HepG2 (cell line): ENCODE results near the gene PLXNB2. TPM values are rescaled to one million over a fixed set of nuclear protein-coding genes. Genes with fewer than 3 reads are reported as not detected.

Source experiments
- AFF4 ChIP-seq: sonication (generic); formaldehyde crosslinking; IDR thresholded peaks from 2 replicates; pipeline ENCODE4 v1.4.0; 2020; ENCODE audit warnings: missing genetic modification reagents
- ARID5B ChIP-seq: IDR thresholded peaks from 2 replicates; pipeline ENCODE4 v1.4.0; 2020; ENCODE audit warnings: mild to moderate bottlenecking, missing genetic modification reagents
- ARNTL ChIP-seq: sonication (generic); formaldehyde crosslinking; IDR thresholded peaks from 2 replicates; pipeline ENCODE4 v1.4.0; 2020; ENCODE audit warnings: mild to moderate bottlenecking, missing genetic modification reagents
- CSRNP2 ChIP-seq: sonication (generic); formaldehyde crosslinking; conservative IDR thresholded peaks from 2 replicates; pipeline ENCODE4 v1.8.0; 2022; ENCODE audit warnings: low read depth, missing genetic modification reagents
- JARID2 ChIP-seq: sonication (generic); formaldehyde crosslinking; IDR thresholded peaks from 2 replicates; pipeline ENCODE4 v1.8.1; 2023; ENCODE audit warnings: missing genetic modification reagents, inconsistent platforms; ENCODE audit not compliant: insufficient replicate concordance
- MLXIP ChIP-seq: sonication (generic); formaldehyde crosslinking; IDR thresholded peaks from 2 replicates; pipeline ENCODE4 v1.9.0; 2021; ENCODE audit warnings: missing genetic modification reagents, borderline replicate concordance
- POLR2AphosphoS2 ChIP-seq: IDR thresholded peaks from 2 replicates; pipeline ENCODE4 v1.6.1; 2011; ENCODE audit warnings: low read depth, low read length, improper control_type of control experiment
- PREB ChIP-seq: sonication (generic); formaldehyde crosslinking; IDR thresholded peaks from 2 replicates; pipeline ENCODE4 v1.4.0; 2020; ENCODE audit warnings: missing genetic modification reagents
- SRY ChIP-seq: sonication (generic); formaldehyde crosslinking; IDR thresholded peaks from 2 replicates; pipeline ENCODE4 v1.8.0; 2022; ENCODE audit warnings: mild to moderate bottlenecking, missing genetic modification reagents
- THYN1 ChIP-seq: sonication (generic); formaldehyde crosslinking; IDR thresholded peaks from 2 replicates; pipeline ENCODE4 v1.8.1; 2023; ENCODE audit warnings: low read depth, mild to moderate bottlenecking, moderate library complexity, missing genetic modification reagents, borderline replicate concordance
- ZBTB42 ChIP-seq: sonication (generic); formaldehyde crosslinking; IDR thresholded peaks from 2 replicates; pipeline ENCODE4 v1.5.0; 2020; ENCODE audit warnings: mild to moderate bottlenecking, missing genetic modification reagents
- ZEB1 ChIP-seq: IDR thresholded peaks from 2 replicates; pipeline ENCODE4 v1.6.1; 2012; ENCODE audit warnings: mild to moderate bottlenecking, low read depth, inconsistent platforms; ENCODE audit not compliant: insufficient replicate concordance
- ZMYM3 ChIP-seq: sonication (generic); formaldehyde crosslinking; IDR thresholded peaks from 2 replicates; pipeline ENCODE4 v1.5.1; 2020; ENCODE audit warnings: mild to moderate bottlenecking, missing genetic modification reagents
- ZNF337 ChIP-seq: sonication (generic); formaldehyde crosslinking; IDR thresholded peaks from 2 replicates; pipeline ENCODE4 v1.5.1; 2020; ENCODE audit warnings: missing genetic modification reagents, low read depth, mild to moderate bottlenecking, borderline replicate concordance
- polyA plus RNA-seq, 8 experiments: library from polyadenylated mRNA; depleted of rRNA in 3 of 8; stranded (reverse) in 7 of 8; unstranded in 1 of 8; fragments of >200 nt; fragmentation: Illumina TruSeq in 4 of 8; extraction: Trizol in 4 of 8; gene quantifications; 2 replicates each; pipeline versions ENCODE4 v1.2.1 to v1.2.3, GENCODE V29; 2011 to 2016; ENCODE audit warnings: low read depth in 4 of 8, missing spikeins in 1 of 8, mixed read lengths in 1 of 8; ENCODE audit not compliant: insufficient read depth in 1 of 8
- total RNA-seq, 5 experiments: library from RNA; depleted of rRNA; stranded (reverse); fragments of >200 nt; fragmentation: Illumina TruSeq; extraction: Trizol; gene quantifications; 2 replicates each; pipeline ENCODE4 v1.2.3, GENCODE V29; 2016; ENCODE audit warnings: low read depth in 1 of 5

The PLXNB2 gene
- total and polyA plus RNA-seq, 2 of the 13 experiments (the other 11 are each of a cell fraction or from before 2014, with no cell fraction given): 32.6 to 68.9 TPM

- TF ChIP-seq PREB (CRISPR knock-in tag): no peak
- TF ChIP-seq ZEB1: no peak
- 0 out of 2 replicates have a peak, but pooled peaks have one; percentile 14 for TF ChIP-seq ZMYM3 (CRISPR knock-in tag)
- TF ChIP-seq CSRNP2 (CRISPR knock-in tag): no peak
- no peak for TF ChIP-seq ZBTB42
- no peak for TF ChIP-seq ZNF337 (CRISPR knock-in tag)
- no peak for TF ChIP-seq AFF4
- TF ChIP-seq ARID5B (CRISPR knock-in tag): no peak
- TF ChIP-seq JARID2 (CRISPR knock-in tag): no peak
- TF ChIP-seq POLR2AphosphoS2: no peak
- no peak for TF ChIP-seq SRY (CRISPR knock-in tag)
- TF ChIP-seq ARNTL (CRISPR knock-in tag): 0 out of 2 replicates have a peak, but pooled peaks have one; percentile 20
- no peak for TF ChIP-seq MLXIP (CRISPR knock-in tag)
- TF ChIP-seq THYN1 (CRISPR knock-in tag): no peak
Measured at GRCh38 chr22:50297510-50298265, 9.8 kb downstream of the PLXNB2 start (continued).
